HCT116 (cell line): ENCODE measurements around the gene MTHFR. TPM values are rescaled to one million over a fixed set of nuclear protein-coding genes. Genes with fewer than 3 reads are reported as not detected.

ENCODE experiments used
- ATAC-seq: fragments of 200-7000 bp; cut with Tn5 transposase; 2 replicates; pipeline ENCODE4 v1.9.1; 2020; ENCODE audit warnings: mild to moderate bottlenecking, moderate library complexity
- BruUV-seq: library from RNA; stranded (reverse); fragments of 400-500 nt; replicated peaks from 2 replicates; lab custom pipeline; 2021; lab: Mats Ljungman, UMichigan
- CTCF ChIA-PET: fragments of 300-600 bp; sonication (Branson Sonifier 250); formaldehyde crosslinking; loops from one replicate; lab custom pipeline; 2021; ENCODE audit warnings: antibody characterized with exemption; lab: Charles Lee
- POLR2A ChIA-PET: fragments of 300-600, 350-600 bp; sonication (Branson Sonifier 250); formaldehyde crosslinking; loops from one replicate; lab custom pipeline; 2021; ENCODE audit warnings: antibody characterized with exemption; lab: Charles Lee
- RAD21 ChIA-PET, 2 experiments: fragments of 300-600 bp; sonication (Branson Sonifier 250); formaldehyde crosslinking; loops; one replicate each; lab custom pipeline; 2023; ENCODE audit warnings: low total read pairs in 2 of 2; ENCODE audit not compliant: uncharacterized antibody in 2 of 2, unreplicated experiment in 2 of 2, low non-redundant PET in 1 of 2; lab: Charles Lee
- DNase-seq: peaks from one replicate; pipeline ENCODE4 v3.0.0-alpha.2; 2010; ENCODE audit warnings: low read depth, low spot score
- H2AFZ ChIP-seq: fragments of 200-600 bp; shearing (Covaris generic), sonication (generic); 2 replicates; pipeline ENCODE4 v1.6.1; 2017; ENCODE audit warnings: low read depth, mixed run types, mixed read lengths, antibody characterized with exemption, low read length; ENCODE audit not compliant: poor library complexity, severe bottlenecking
- H3K27ac ChIP-seq: 2 replicates; pipeline ENCODE4 v1.5.1; 2012; ENCODE audit warnings: low read depth, low read length
- H3K27me3 ChIP-seq: fragments of 200-600 bp; sonication (generic); 2 replicates; pipeline ENCODE4 v1.6.1; 2016; ENCODE audit warnings: mixed run types, low read length, mixed read lengths; ENCODE audit not compliant: insufficient read depth
- H3K36me3 ChIP-seq, 2 experiments: fragments of 200-500 bp in 1 of 2; fragments of 200-600 bp in 1 of 2; sonication (Bioruptor generic) in 1 of 2; sonication (generic) in 1 of 2; 2 replicates each; pipeline versions ENCODE4 v1.5.1 to v1.6.1; 2014 to 2016; ENCODE audit warnings: low read length in 2 of 2, inconsistent platforms in 1 of 2, mixed read lengths in 1 of 2, mixed run types in 1 of 2; ENCODE audit not compliant: insufficient read depth in 2 of 2, control insufficient read depth in 1 of 2
- H3K4me1 ChIP-seq, 2 experiments: fragments of 200-600 bp in 1 of 2; sonication (generic) in 1 of 2; 2 replicates each; pipeline versions ENCODE4 v1.5.1 to v1.6.1; 2012 to 2017; ENCODE audit warnings: low read length in 2 of 2, inconsistent platforms in 1 of 2, mild to moderate bottlenecking in 1 of 2, mixed read lengths in 1 of 2, mixed run types in 1 of 2, moderate library complexity in 1 of 2; ENCODE audit not compliant: insufficient read depth in 2 of 2, control insufficient read depth in 1 of 2
- H3K4me2 ChIP-seq: fragments of 200-600 bp; sonication (generic); 2 replicates; pipeline ENCODE4 v1.6.1; 2017; ENCODE audit warnings: mixed run types, low read length, mixed read lengths
- H3K4me3 ChIP-seq, 2 experiments: fragments of 200-600 bp in 1 of 2; sonication (generic) in 1 of 2; replicated peaks in 1 of 2; 2 replicates each; pipeline ENCODE4 v1.5.1; 2011 to 2016; ENCODE audit warnings: low read length in 2 of 2, control low read depth in 1 of 2, low read depth in 1 of 2, mild to moderate bottlenecking in 1 of 2, mixed read lengths in 1 of 2, mixed run types in 1 of 2
- H3K79me2 ChIP-seq: fragments of 200-600 bp; sonication (generic); 2 replicates; pipeline ENCODE4 v1.6.1; 2017; ENCODE audit warnings: mild to moderate bottlenecking, mixed run types, low read length, moderate library complexity, mixed read lengths; ENCODE audit not compliant: insufficient read depth
- H3K9ac ChIP-seq: fragments of 200-600 bp; sonication (generic); 2 replicates; pipeline ENCODE4 v1.6.1; 2016; ENCODE audit warnings: low read length, mixed read lengths
- H3K9me2 ChIP-seq: fragments of 200-600 bp; sonication (generic), shearing (Covaris generic); 2 replicates; pipeline ENCODE4 v1.6.1; 2017; ENCODE audit warnings: mixed run types, mild to moderate bottlenecking, moderate library complexity; ENCODE audit not compliant: insufficient read depth
- H3K9me3 ChIP-seq, 2 experiments: fragments of 200-500 bp in 1 of 2; fragments of 200-600 bp in 1 of 2; sonication (Bioruptor generic) in 1 of 2; sonication (generic) in 1 of 2; 2 replicates each; pipeline ENCODE4 v1.6.1; 2014 to 2017; ENCODE audit warnings: low read length in 2 of 2, mixed read lengths in 2 of 2, inconsistent platforms in 1 of 2, low read depth in 1 of 2, mild to moderate bottlenecking in 1 of 2, mixed run types in 1 of 2, moderate library complexity in 1 of 2; ENCODE audit not compliant: control insufficient read depth in 1 of 2, insufficient read depth in 1 of 2
- H4K20me1 ChIP-seq: fragments of 200-600 bp; sonication (generic), shearing (Covaris generic); 2 replicates; pipeline ENCODE4 v1.6.1; 2017; ENCODE audit warnings: mixed run types, mild to moderate bottlenecking, moderate library complexity; ENCODE audit not compliant: insufficient read depth
- CTCF ChIP-seq, 3 experiments: fragments of 200-600 bp in 1 of 3; sonication (generic) in 1 of 3; IDR thresholded peaks in 2 of 3; conservative IDR thresholded peaks in 1 of 3; 2 replicates each; pipeline ENCODE4 v1.5.1; 2012 to 2017; ENCODE audit warnings: low read depth in 2 of 3, low read length in 2 of 3, antibody characterized with exemption in 1 of 3, borderline replicate concordance in 1 of 3, control low read depth in 1 of 3, mild to moderate bottlenecking in 1 of 3, mixed read lengths in 1 of 3, mixed run types in 1 of 3, moderate library complexity in 1 of 3; ENCODE audit not compliant: insufficient read depth in 1 of 3
- ELF1 ChIP-seq: IDR thresholded peaks from 2 replicates; pipeline ENCODE4 v1.6.1; 2012; ENCODE audit warnings: low read depth, borderline replicate concordance
- intact Hi-C: fragments of 100-400 bp; cut with micrococcal nuclease; formaldehyde crosslinking; loops from 2 replicates; pipeline ENCODE4 v1.10.0; 2022
- total RNA-seq: library from RNA; stranded (reverse); gene quantifications from one replicate; pipeline ENCODE4 v1.2.1, GENCODE V29; 2021; ENCODE audit not compliant: unreplicated experiment
- TF ChIP-seq, protein P1 (sequence below): IDR thresholded peaks from 2 replicates; pipeline ENCODE4 v1.6.1; 2012

The MTHFR gene
- total RNA-seq, 1 experiment from 2014 or later: 20.9 TPM

DNA sequence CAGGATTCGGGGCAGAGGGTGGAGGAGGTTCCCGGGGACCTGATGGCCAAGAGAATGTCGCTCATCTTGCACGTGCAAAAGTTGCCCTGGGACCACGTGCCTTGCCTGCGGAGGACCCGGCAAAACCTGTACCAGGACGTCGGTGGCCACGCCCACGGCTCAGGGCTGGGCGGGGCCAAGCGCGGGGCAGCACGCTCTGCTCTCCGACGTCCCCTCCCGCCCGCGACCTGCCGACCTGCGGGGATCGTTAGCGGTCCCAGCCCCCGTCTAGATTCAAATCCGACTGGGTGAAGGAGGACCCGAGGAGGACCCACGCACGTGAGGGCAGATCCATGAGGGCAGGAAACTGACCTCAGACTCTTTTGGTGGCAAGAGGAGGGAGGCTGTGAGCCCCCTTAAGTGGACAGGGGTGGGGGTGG, 43.8 kb downstream of the MTHFR start, which contains the start of gene C1orf167:
Gene C1orf167, plus strand, starts transcription at position 206 of the 419 bp plus-strand sequence. CDS start 2,208 bp downstream, outside the sequence.
- H3K4me3 ChIP-seq: no peak within 1 kb of the TSS
- ATAC-seq (peak; percentile 86), DNase-seq (no peak)
- no peaks in the 10 kb centered on the region; a peak in 1 of 4 replicates for H3K9me3 ChIP-seq
- POLR2A ChIA-PET: no interaction called here
- H3K9me2 ChIP-seq: no peaks in the 10 kb centered on the region
- no peaks in the 10 kb centered on the region for H3K27me3 ChIP-seq
- RAD21 ChIA-PET: no interaction called here
- CTCF ChIA-PET: no interaction called here
- H3K4me1 ChIP-seq: peaks cover 0 to 8% of the 10 kb centered on the region in 2 experiments; a peak in 1 of 4 replicates
- peak within 1 kb of the TSS; percentile 40 for H2AFZ ChIP-seq
- no peaks in the 10 kb centered on the region for H3K36me3 ChIP-seq
- no peaks in the 10 kb centered on the region for H3K79me2 ChIP-seq
- TF ChIP-seq, protein P1, sequence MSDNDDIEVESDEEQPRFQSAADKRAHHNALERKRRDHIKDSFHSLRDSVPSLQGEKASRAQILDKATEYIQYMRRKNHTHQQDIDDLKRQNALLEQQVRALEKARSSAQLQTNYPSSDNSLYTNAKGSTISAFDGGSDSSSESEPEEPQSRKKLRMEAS: peak; percentile 57
- TF ChIP-seq ELF1: no peak
- no peaks in the 10 kb centered on the region for H4K20me1 ChIP-seq
- H3K27ac ChIP-seq: no peak within 1 kb of the TSS
- no peak within 1 kb of the TSS for H3K4me2 ChIP-seq
- intact Hi-C loops: no loop called here
- no peak within 1 kb of the TSS for H3K9ac ChIP-seq
- BruUV-seq: no TSS peak

GRCh38 chr1:11761285-11761684, 44.5 kb downstream of the MTHFR start:
- Histone ChIP-seq H3K9ac (no peak overlapping the region), H3K4me3 (no peak overlapping the region), H3K9me2 (no peaks in the 10 kb centered on the region), H3K4me2 (no peak overlapping the region), H2AFZ (no peak overlapping the region)
- POLR2A ChIA-PET: no interaction called here
- no peak for ATAC-seq
- no TSS peak for BruUV-seq
- no peak for TF ChIP-seq CTCF (IDR thresholded peaks at IDR 0.05 in 2 of 3, conservative IDR thresholded peaks at IDR 0.05 in 1 of 3; ENCODE audit: borderline replicate concordance in 1 of 3, insufficient read depth in 1 of 3, low read depth in 2 of 3, low read length in 2 of 3)
- TF ChIP-seq, protein P1: no peak
- TF ChIP-seq, all 23 proteins: peak for 0
- ChIA-PET CTCF (no interaction called here), RAD21 (no interaction called here)
- Histone ChIP-seq H4K20me1 (no peaks in the 10 kb centered on the region), H3K9me3 (no peaks in the 10 kb centered on the region; a peak in 1 of 4 replicates), H3K36me3 (no peaks in the 10 kb centered on the region), H3K27ac (no peak overlapping the region), H3K79me2 (no peaks in the 10 kb centered on the region), H3K27me3 (no peaks in the 10 kb centered on the region), H3K4me1 (peaks cover 0 to 8% of the 10 kb centered on the region in 2 experiments; a peak in 1 of 4 replicates)
- no peak for DNase-seq
- intact Hi-C loops: no loop called here
